GM12878 (cell line): ENCODE measurements around the gene CEP63. TPM values are rescaled to one million over a fixed set of nuclear protein-coding genes. Genes with fewer than 3 reads are reported as not detected.

ENCODE experiments used
- ATAC-seq: fragments of 200-7000 bp; cut with Tn5 transposase; 3 replicates; pipeline ENCODE4 v1.9.1; 2020; ENCODE audit warnings: mild to moderate bottlenecking, moderate library complexity
- BruUV-seq: library from RNA; stranded (reverse); fragments of 400-500 nt; replicated peaks from 2 replicates; lab custom pipeline; 2021; lab: Mats Ljungman, UMichigan
- CTCF ChIA-PET: fragments of 300-600 bp; sonication (Branson Sonifier 250); formaldehyde crosslinking; extraction: SDS; loops from one replicate; lab custom pipeline; 2021; ENCODE audit warnings: inconsistent platforms; lab: Yijun Ruan, JAX
- POLR2A ChIA-PET: fragments of 350-600 bp; formaldehyde crosslinking; extraction: SDS; loops from one replicate; lab custom pipeline; 2021; ENCODE audit warnings: inconsistent platforms; lab: Charles Lee
- RAD21 ChIA-PET: fragments of 300-600 bp; sonication (Branson Sonifier 250); formaldehyde crosslinking; loops from one replicate; lab custom pipeline; 2023; ENCODE audit warnings: antibody characterized with exemption; ENCODE audit not compliant: unreplicated experiment; lab: Charles Lee
- SMC1A ChIA-PET: fragments of 300-600 bp; sonication (Branson Sonifier 250); formaldehyde crosslinking; loops from one replicate; lab custom pipeline; 2023; ENCODE audit not compliant: unreplicated experiment, uncharacterized antibody; lab: Charles Lee
- DNase-seq: peaks from one replicate; pipeline ENCODE4 v3.0.0-alpha.2; 2011; ENCODE audit warnings: low read depth, low spot score
- FAIRE-seq: peaks from 3 replicates; lab custom pipeline; 2011; peaks lifted over from hg19 to GRCh38; lab: Jason Lieb, UNC
- H2AFZ ChIP-seq: 2 replicates; pipeline ENCODE4 v1.6.0; 2011; ENCODE audit warnings: low read depth, low read length, control low read depth; ENCODE audit not compliant: control insufficient read depth
- H3K27ac ChIP-seq: 2 replicates; pipeline ENCODE4 v1.5.1; 2011; ENCODE audit warnings: control low read depth; ENCODE audit not compliant: control insufficient read depth, insufficient read depth
- H3K27me3 ChIP-seq, 2 experiments: replicated peaks in 1 of 2; 2 replicates each; pipeline versions ENCODE4 v1.6.0 to v1.6.1; 2011; ENCODE audit warnings: low read length in 1 of 2; ENCODE audit not compliant: control insufficient read depth in 2 of 2, insufficient read depth in 2 of 2
- H3K36me3 ChIP-seq, 2 experiments: 2 replicates each; pipeline ENCODE4 v1.5.1; 2011; ENCODE audit warnings: low read length in 1 of 2; ENCODE audit not compliant: control insufficient read depth in 2 of 2, insufficient read depth in 2 of 2
- H3K4me1 ChIP-seq: 2 replicates; pipeline ENCODE4 v1.6.1; 2011; ENCODE audit warnings: mild to moderate bottlenecking, low read length, moderate library complexity, mixed read lengths; ENCODE audit not compliant: control insufficient read depth, insufficient read depth
- H3K4me2 ChIP-seq: 2 replicates; pipeline ENCODE4 v1.6.0; 2011; ENCODE audit warnings: control low read depth; ENCODE audit not compliant: control insufficient read depth, insufficient read depth
- H3K4me3 ChIP-seq: fragments of 200-600 bp; sonication (generic); 2 replicates; pipeline ENCODE4 v1.5.1; 2016
- H3K79me2 ChIP-seq: 2 replicates; pipeline ENCODE4 v1.6.0; 2011; ENCODE audit warnings: low read length; ENCODE audit not compliant: control insufficient read depth, insufficient read depth
- H3K9ac ChIP-seq: 2 replicates; pipeline ENCODE4 v1.8.0; 2011; ENCODE audit warnings: low read length, control low read depth, mixed read lengths; ENCODE audit not compliant: control insufficient read depth, insufficient read depth
- H3K9me3 ChIP-seq: replicated peaks from 3 replicates; pipeline ENCODE4 v1.5.1; 2011; ENCODE audit warnings: mild to moderate bottlenecking, low read length; ENCODE audit not compliant: control insufficient read depth, insufficient read depth
- H4K20me1 ChIP-seq: 2 replicates; pipeline ENCODE4 v1.6.0; 2011; ENCODE audit not compliant: control insufficient read depth, insufficient read depth
- EP300 ChIP-seq, 2 experiments: fragments of 150-350 bp in 1 of 2; IDR thresholded peaks; 2 replicates each; pipeline ENCODE4 v1.6.1; 2011 to 2012; ENCODE audit warnings: low read depth in 2 of 2, low read length in 2 of 2, borderline replicate concordance in 1 of 2, improper control_type of control experiment in 1 of 2, inconsistent platforms in 1 of 2; ENCODE audit not compliant: control insufficient read depth in 1 of 2
- FOXK2 ChIP-seq: fragments of 450-650 bp; IDR thresholded peaks from 2 replicates; pipeline ENCODE4 v1.6.1; 2017; ENCODE audit warnings: mild to moderate bottlenecking, moderate library complexity
- KAT2A ChIP-seq: conservative IDR thresholded peaks from 2 replicates; pipeline ENCODE4 v1.6.1; 2011; ENCODE audit warnings: low read depth, low read length; ENCODE audit not compliant: control insufficient read depth
- NFYA ChIP-seq: IDR thresholded peaks from 2 replicates; pipeline ENCODE4 v1.6.1; 2011; ENCODE audit warnings: low read depth, mild to moderate bottlenecking, low read length, improper control_type of control experiment, borderline replicate concordance
- NR2F1 ChIP-seq: fragments of 450-650 bp; conservative IDR thresholded peaks from 2 replicates; pipeline ENCODE4 v1.6.1; 2017; ENCODE audit warnings: mild to moderate bottlenecking
- NRF1 ChIP-seq: conservative IDR thresholded peaks from 2 replicates; pipeline ENCODE4 v1.6.1; 2011; ENCODE audit warnings: mild to moderate bottlenecking, low read depth, low read length, improper control_type of control experiment
- PML ChIP-seq: IDR thresholded peaks from 2 replicates; pipeline ENCODE4 v1.6.1; 2012; ENCODE audit warnings: low read length, inconsistent platforms
- RBBP5 ChIP-seq: fragments of 200-600 bp; sonication (generic); conservative IDR thresholded peaks from 2 replicates; pipeline ENCODE4 v1.6.1; 2016
- RFX5 ChIP-seq: IDR thresholded peaks from 2 replicates; pipeline ENCODE4 v1.6.1; 2011; ENCODE audit warnings: low read depth, low read length, improper control_type of control experiment
- ZBED1 ChIP-seq: IDR thresholded peaks from 2 replicates; pipeline ENCODE4 v1.6.1; 2016; ENCODE audit warnings: borderline replicate concordance
- ZNF207 ChIP-seq: fragments of 450-650 bp; IDR thresholded peaks from 2 replicates; pipeline ENCODE4 v1.6.1; 2014; ENCODE audit warnings: antibody characterized with exemption, mild to moderate bottlenecking, borderline replicate concordance
- ZNF622 ChIP-seq: fragments of 450-650 bp; IDR thresholded peaks from 2 replicates; pipeline ENCODE4 v1.6.1; 2017; ENCODE audit warnings: mild to moderate bottlenecking, inconsistent platforms
- in situ Hi-C: fragments of 300-500 bp; cut with MboI; formaldehyde crosslinking; loops from 9 replicates; pipeline ENCODE4 v1.14.3; 2018; ENCODE audit warnings: mixed read lengths
- intact Hi-C: fragments of 100-400 bp; cut with micrococcal nuclease; formaldehyde crosslinking; loops from one replicate; pipeline ENCODE4 v1.14.2; 2022; ENCODE audit not compliant: unreplicated experiment
- polyA plus RNA-seq, 11 experiments: library from polyadenylated mRNA; depleted of rRNA in 4 of 11; unstranded in 6 of 11; stranded (reverse) in 5 of 11; fragments of >200 nt; fragmentation: Nextera tagmentation in 4 of 11; fragmentation: Illumina TruSeq in 1 of 11; extraction: Ambion mirVana in 4 of 11; extraction: Trizol in 1 of 11; gene quantifications; 1 replicate in 1 of 11; 2 replicates in 10 of 11; pipeline versions ENCODE4 v1.2.1 to v1.2.3, GENCODE V29; 2011 to 2016; ENCODE audit warnings: inconsistent platforms in 2 of 11, missing spikeins in 2 of 11, low read depth in 1 of 11
- total RNA-seq, 4 experiments: library from RNA; depleted of rRNA in 3 of 4; stranded (reverse); fragments of >200 nt in 3 of 4; fragmentation: Illumina TruSeq in 1 of 4; extraction: Trizol in 1 of 4; gene quantifications; 2 replicates each; pipeline versions ENCODE4 v1.2.1 to v1.2.3, GENCODE V29; 2013 to 2021
- TF ChIP-seq, protein P1 (sequence below): fragments of 150-350 bp; IDR thresholded peaks from 2 replicates; pipeline ENCODE4 v1.6.1; 2014; ENCODE audit warnings: mild to moderate bottlenecking, low read depth, low read length
- TF ChIP-seq, protein P2 (sequence below): fragments of 450-650 bp; IDR thresholded peaks from 2 replicates; pipeline ENCODE4 v1.6.1; 2016; ENCODE audit warnings: mild to moderate bottlenecking, moderate library complexity, borderline replicate concordance
- TF ChIP-seq, protein P3 (sequence below): IDR thresholded peaks from 2 replicates; pipeline ENCODE4 v1.6.1; 2011; ENCODE audit warnings: low read depth, low read length, improper control_type of control experiment, borderline replicate concordance
- TF ChIP-seq, protein P4 (sequence below), 3 experiments: IDR thresholded peaks in 2 of 3; conservative IDR thresholded peaks in 1 of 3; 2 replicates each; pipeline ENCODE4 v1.5.1; 2011; ENCODE audit warnings: low read depth in 3 of 3, low read length in 3 of 3, mild to moderate bottlenecking in 3 of 3, control low read depth in 2 of 3, moderate library complexity in 2 of 3, inconsistent platforms in 1 of 3, mixed read lengths in 1 of 3; ENCODE audit not compliant: control insufficient read depth in 2 of 3, insufficient read depth in 1 of 3; ENCODE audit errors: extremely low read depth in 1 of 3

The CEP63 gene
- total and polyA plus RNA-seq, 10 of the 15 experiments (the other 5 are each of a cell fraction or from before 2014, with no cell fraction given) = 14.0 to 36.9 (median 26.8) TPM

DNA sequence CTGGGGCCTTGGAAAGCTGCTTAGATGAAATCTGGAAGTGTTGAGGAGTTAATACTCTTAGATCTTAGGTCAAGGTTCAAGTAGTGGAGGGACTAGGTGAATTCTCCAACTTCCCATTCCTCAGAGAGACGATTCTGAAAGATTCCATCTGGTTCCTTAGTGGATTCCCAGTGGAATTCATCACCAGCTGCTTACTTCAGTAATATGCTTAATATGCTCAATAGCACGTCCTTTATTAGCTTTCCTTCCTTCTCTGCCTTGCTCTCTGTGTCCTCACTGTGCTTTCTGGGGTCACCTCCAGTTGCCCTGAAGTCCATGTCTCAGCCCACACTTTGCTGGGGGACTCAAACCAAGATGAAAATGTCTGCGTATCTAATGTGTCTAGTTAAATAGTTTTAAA, 31.0 kb downstream of the CEP63 start (continued):
- TF ChIP-seq, protein P1, sequence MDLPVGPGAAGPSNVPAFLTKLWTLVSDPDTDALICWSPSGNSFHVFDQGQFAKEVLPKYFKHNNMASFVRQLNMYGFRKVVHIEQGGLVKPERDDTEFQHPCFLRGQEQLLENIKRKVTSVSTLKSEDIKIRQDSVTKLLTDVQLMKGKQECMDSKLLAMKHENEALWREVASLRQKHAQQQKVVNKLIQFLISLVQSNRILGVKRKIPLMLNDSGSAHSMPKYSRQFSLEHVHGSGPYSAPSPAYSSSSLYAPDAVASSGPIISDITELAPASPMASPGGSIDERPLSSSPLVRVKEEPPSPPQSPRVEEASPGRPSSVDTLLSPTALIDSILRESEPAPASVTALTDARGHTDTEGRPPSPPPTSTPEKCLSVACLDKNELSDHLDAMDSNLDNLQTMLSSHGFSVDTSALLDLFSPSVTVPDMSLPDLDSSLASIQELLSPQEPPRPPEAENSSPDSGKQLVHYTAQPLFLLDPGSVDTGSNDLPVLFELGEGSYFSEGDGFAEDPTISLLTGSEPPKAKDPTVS = no peak
- TF ChIP-seq, protein P2, sequence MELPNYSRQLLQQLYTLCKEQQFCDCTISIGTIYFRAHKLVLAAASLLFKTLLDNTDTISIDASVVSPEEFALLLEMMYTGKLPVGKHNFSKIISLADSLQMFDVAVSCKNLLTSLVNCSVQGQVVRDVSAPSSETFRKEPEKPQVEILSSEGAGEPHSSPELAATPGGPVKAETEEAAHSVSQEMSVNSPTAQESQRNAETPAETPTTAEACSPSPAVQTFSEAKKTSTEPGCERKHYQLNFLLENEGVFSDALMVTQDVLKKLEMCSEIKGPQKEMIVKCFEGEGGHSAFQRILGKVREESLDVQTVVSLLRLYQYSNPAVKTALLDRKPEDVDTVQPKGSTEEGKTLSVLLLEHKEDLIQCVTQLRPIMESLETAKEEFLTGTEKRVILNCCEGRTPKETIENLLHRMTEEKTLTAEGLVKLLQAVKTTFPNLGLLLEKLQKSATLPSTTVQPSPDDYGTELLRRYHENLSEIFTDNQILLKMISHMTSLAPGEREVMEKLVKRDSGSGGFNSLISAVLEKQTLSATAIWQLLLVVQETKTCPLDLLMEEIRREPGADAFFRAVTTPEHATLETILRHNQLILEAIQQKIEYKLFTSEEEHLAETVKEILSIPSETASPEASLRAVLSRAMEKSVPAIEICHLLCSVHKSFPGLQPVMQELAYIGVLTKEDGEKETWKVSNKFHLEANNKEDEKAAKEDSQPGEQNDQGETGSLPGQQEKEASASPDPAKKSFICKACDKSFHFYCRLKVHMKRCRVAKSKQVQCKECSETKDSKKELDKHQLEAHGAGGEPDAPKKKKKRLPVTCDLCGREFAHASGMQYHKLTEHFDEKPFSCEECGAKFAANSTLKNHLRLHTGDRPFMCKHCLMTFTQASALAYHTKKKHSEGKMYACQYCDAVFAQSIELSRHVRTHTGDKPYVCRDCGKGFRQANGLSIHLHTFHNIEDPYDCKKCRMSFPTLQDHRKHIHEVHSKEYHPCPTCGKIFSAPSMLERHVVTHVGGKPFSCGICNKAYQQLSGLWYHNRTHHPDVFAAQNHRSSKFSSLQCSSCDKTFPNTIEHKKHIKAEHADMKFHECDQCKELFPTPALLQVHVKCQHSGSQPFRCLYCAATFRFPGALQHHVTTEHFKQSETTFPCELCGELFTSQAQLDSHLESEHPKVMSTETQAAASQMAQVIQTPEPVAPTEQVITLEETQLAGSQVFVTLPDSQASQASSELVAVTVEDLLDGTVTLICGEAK = no peak
- no peak for TF ChIP-seq ZNF207

DNA sequence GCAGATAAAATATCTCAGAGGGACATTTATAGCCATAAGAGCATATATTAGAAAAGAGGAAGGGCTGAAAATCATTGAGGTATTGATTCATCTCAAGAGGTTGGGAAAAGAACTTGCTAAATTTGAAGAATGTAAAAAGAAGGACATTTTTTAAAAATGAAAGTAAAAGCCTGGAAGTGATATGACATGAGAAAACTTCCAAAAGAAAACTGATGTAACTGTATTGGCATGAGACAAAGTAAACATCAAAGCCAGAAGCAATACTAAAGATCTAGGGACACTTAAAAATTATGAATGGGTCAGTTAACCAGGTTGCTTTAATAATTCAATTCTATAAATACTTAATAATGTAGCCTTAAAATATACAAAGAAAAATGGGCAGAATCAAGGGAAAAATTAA, 31.9 kb downstream of the CEP63 start:
- Histone ChIP-seq H3K4me2 (no peak overlapping the region), H3K27me3 (no peaks in the 10 kb centered on the region), H3K79me2 (no peaks in the 10 kb centered on the region), H3K36me3 (no peaks in the 10 kb centered on the region; a peak in 2 of 4 replicates), H2AFZ (no peak overlapping the region), H4K20me1 (no peaks in the 10 kb centered on the region), H3K4me3 (no peak overlapping the region), H3K9me3 (peaks cover 4% of the 10 kb centered on the region), H3K27ac (no peak overlapping the region), H3K9ac (no peak overlapping the region), H3K4me1 (no peaks in the 10 kb centered on the region)
- no peak for ATAC-seq
- POLR2A ChIA-PET = no interaction called here
- in situ Hi-C loops = no loop called here
- BruUV-seq = no TSS peak
- CTCF ChIA-PET = interaction anchor here (1.0 kb wide), 1 partner anchor 27 kb away, joined by 3 read pairs; no protein-coding TSS in a partner anchor
- no peak for FAIRE-seq
- intact Hi-C loops = no loop called here
- SMC1A ChIA-PET = no interaction called here
- DNase-seq = no peak
- RAD21 ChIA-PET = no interaction called here
- TF ChIP-seq EP300 (IDR thresholded peaks at IDR 0.05; ENCODE audit: borderline replicate concordance in 1 of 2, control insufficient read depth in 1 of 2, low read depth in 2 of 2, low read length in 2 of 2) = no peak
- TF ChIP-seq PML = no peak
- TF ChIP-seq ZNF622 = no peak
- TF ChIP-seq, protein P3, sequence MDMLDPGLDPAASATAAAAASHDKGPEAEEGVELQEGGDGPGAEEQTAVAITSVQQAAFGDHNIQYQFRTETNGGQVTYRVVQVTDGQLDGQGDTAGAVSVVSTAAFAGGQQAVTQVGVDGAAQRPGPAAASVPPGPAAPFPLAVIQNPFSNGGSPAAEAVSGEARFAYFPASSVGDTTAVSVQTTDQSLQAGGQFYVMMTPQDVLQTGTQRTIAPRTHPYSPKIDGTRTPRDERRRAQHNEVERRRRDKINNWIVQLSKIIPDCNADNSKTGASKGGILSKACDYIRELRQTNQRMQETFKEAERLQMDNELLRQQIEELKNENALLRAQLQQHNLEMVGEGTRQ = no peak
- TF ChIP-seq KAT2A = no peak
- TF ChIP-seq, protein P4, sequence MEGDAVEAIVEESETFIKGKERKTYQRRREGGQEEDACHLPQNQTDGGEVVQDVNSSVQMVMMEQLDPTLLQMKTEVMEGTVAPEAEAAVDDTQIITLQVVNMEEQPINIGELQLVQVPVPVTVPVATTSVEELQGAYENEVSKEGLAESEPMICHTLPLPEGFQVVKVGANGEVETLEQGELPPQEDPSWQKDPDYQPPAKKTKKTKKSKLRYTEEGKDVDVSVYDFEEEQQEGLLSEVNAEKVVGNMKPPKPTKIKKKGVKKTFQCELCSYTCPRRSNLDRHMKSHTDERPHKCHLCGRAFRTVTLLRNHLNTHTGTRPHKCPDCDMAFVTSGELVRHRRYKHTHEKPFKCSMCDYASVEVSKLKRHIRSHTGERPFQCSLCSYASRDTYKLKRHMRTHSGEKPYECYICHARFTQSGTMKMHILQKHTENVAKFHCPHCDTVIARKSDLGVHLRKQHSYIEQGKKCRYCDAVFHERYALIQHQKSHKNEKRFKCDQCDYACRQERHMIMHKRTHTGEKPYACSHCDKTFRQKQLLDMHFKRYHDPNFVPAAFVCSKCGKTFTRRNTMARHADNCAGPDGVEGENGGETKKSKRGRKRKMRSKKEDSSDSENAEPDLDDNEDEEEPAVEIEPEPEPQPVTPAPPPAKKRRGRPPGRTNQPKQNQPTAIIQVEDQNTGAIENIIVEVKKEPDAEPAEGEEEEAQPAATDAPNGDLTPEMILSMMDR (IDR thresholded peaks at IDR 0.05 in 2 of 3, conservative IDR thresholded peaks at IDR 0.05 in 1 of 3; ENCODE audit: control insufficient read depth in 2 of 3, extremely low read depth in 1 of 3, insufficient read depth in 1 of 3, low read depth in 3 of 3, low read length in 3 of 3) = no peak
- no peak for TF ChIP-seq NFYA
- TF ChIP-seq ZBED1 = no peak
- no peak for TF ChIP-seq FOXK2
- TF ChIP-seq NR2F1 = no peak
- TF ChIP-seq NRF1 = no peak
- TF ChIP-seq RFX5 = no peak
- TF ChIP-seq RBBP5 = no peak
